ENCODE data around the gene SLC37A1. TPM values are rescaled to one million over a fixed set of nuclear protein-coding genes. Genes with fewer than 3 reads are reported as not detected.

The SLC37A1 gene
- total and polyA plus RNA-seq, 2 of the 13 experiments (the other 11 are each of a cell fraction or from before 2014, with no cell fraction given): 0.22 to 0.40 TPM

DNA sequence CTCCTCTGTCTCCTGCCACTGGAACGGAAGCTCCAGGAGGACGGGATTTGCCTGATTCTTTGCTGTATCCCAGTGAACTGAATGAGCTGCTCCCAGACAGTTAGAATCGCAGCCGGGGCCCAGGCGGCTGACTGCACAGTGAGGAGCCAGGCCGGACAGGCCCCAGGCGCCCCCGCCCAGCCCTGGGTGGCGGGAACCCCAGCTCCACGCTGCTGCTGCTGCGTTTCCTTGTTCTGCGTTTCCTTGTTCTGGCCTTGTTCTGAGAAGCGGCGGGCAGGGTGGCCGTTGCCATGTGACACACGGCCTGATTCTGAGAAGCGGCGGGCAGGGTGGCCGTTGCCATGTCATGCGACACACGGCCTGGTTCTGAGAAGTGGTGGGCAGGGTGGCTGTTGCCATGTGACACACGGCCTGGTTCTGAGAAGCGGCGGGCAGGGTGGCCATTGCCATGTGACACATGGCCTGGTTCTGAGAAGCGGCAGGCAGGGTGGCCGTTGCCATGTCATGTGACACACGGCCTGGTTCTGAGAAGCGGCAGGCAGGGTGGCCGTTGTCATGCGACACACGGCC is 56.2 kb downstream of the SLC37A1 start:
- Histone ChIP-seq H3K27me3 (ENCODE audit: control insufficient read depth in 1 of 2, insufficient read depth in 2 of 2, low read length in 2 of 2) (peaks cover 2 to 7% of the 10 kb centered on the region in 2 experiments; a peak in 3 of 5 replicates), H3K27ac (ENCODE audit: extremely low read length, insufficient read depth, low read length) (no peak overlapping the region), H3K4me2 (ENCODE audit: low read depth, low read length) (no peak overlapping the region), H3K4me3 (replicated peaks in 1 of 3; ENCODE audit: insufficient read depth in 1 of 3, low read depth in 2 of 3, low read length in 3 of 3) (no peak overlapping the region), H3K79me2 (ENCODE audit: insufficient read depth, low read length) (no peaks in the 10 kb centered on the region), H3K9me3 (ENCODE audit: low read length) (no peaks in the 10 kb centered on the region), H3K36me3 (replicated peaks in 1 of 2; ENCODE audit: control insufficient read depth in 1 of 2, insufficient read depth in 2 of 2, low read length in 2 of 2) (no peaks in the 10 kb centered on the region), H4K20me1 (ENCODE audit: insufficient read depth, low read length) (no peaks in the 10 kb centered on the region), H2AFZ (ENCODE audit: low read length) (no peak overlapping the region), H3K4me1 (ENCODE audit: insufficient read depth, low read length) (no peaks in the 10 kb centered on the region), H3K9ac (ENCODE audit: insufficient read depth, low read depth, low read length) (no peak overlapping the region)
- DNase-seq (ENCODE audit: low spot score): no peak
- TF ChIP-seq, protein P1, sequence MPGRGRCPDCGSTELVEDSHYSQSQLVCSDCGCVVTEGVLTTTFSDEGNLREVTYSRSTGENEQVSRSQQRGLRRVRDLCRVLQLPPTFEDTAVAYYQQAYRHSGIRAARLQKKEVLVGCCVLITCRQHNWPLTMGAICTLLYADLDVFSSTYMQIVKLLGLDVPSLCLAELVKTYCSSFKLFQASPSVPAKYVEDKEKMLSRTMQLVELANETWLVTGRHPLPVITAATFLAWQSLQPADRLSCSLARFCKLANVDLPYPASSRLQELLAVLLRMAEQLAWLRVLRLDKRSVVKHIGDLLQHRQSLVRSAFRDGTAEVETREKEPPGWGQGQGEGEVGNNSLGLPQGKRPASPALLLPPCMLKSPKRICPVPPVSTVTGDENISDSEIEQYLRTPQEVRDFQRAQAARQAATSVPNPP (CRISPR knock-in tag; IDR thresholded peaks at IDR 0.05): no peak
- in situ Hi-C loops (cut with HindIII; ENCODE audit: extremely low pct_ligation_motif_present, low pct_unique_long_range_greater_than_20kb) (no loop called here), intact Hi-C loops (cut with micrococcal nuclease; ENCODE audit: unreplicated experiment) (loop anchor here (5.0 kb wide), 1 partner anchor 43 kb away; no protein-coding TSS in a partner anchor)
- no peak for ATAC-seq
- BruUV-seq (replicated peaks): no TSS peak
- CTCF ChIA-PET (ENCODE audit: low intra/inter-chr PET ratio, low total read pairs): no interaction called here
- FAIRE-seq: no peak
- POLR2A ChIA-PET: no interaction called here
- WGBS (ENCODE audit: low lambda C conversion rate): 55% methylated on average over 16 of the region's 31 CpGs

DNA sequence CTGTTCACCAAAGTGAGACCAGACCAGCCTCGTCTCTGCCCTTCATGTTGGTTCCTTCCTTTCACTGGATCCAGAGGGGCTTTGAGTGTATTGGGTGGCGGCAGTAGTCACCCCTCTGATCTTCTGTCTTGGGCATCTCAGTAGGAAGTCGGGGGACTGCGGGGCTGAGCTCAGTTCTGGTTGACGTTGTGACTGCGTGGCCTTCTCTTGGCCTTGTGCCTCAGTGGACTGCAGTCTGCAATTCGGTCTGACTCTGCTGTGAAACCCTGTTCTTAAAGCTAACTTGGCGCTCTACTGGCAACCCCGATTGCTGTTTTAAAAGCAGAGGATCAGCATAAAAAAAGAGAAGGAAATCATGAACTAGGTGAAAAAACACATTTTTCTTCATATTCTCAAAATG is 56.7 kb downstream of the SLC37A1 start:
- DNase-seq (ENCODE audit: low spot score): no peak
- H3K27me3 ChIP-seq (ENCODE audit: control insufficient read depth in 1 of 2, insufficient read depth in 2 of 2, low read length in 2 of 2): peaks cover 2 to 7% of the 10 kb centered on the region in 2 experiments; a peak in 3 of 5 replicates
- H3K27ac ChIP-seq (ENCODE audit: extremely low read length, insufficient read depth, low read length): no peak overlapping the region
- no peak overlapping the region for H3K9ac ChIP-seq (ENCODE audit: insufficient read depth, low read depth, low read length)
- H3K4me2 ChIP-seq (ENCODE audit: low read depth, low read length): no peak overlapping the region
- no peak overlapping the region for H2AFZ ChIP-seq (ENCODE audit: low read length)
- H3K4me3 ChIP-seq (replicated peaks in 1 of 3; ENCODE audit: insufficient read depth in 1 of 3, low read depth in 2 of 3, low read length in 3 of 3): no peak overlapping the region
- ChIA-PET CTCF (ENCODE audit: low intra/inter-chr PET ratio, low total read pairs) (no interaction called here), POLR2A (no interaction called here)
- WGBS (ENCODE audit: low lambda C conversion rate): 45% methylated on average over 8 of the region's 9 CpGs
- in situ Hi-C loops (cut with HindIII; ENCODE audit: extremely low pct_ligation_motif_present, low pct_unique_long_range_greater_than_20kb) (no loop called here), intact Hi-C loops (cut with micrococcal nuclease; ENCODE audit: unreplicated experiment) (loop anchor here (5.0 kb wide), 1 partner anchor 43 kb away; no protein-coding TSS in a partner anchor)
- FAIRE-seq: no peak
- TF ChIP-seq ZNF569 (CRISPR knock-in tag; IDR thresholded peaks at IDR 0.05; ENCODE audit: borderline replicate concordance) (no peak), ZFP36L1 (CRISPR knock-in tag; IDR thresholded peaks at IDR 0.05) (no peak), HDAC2 (CRISPR knock-in tag; IDR thresholded peaks at IDR 0.05) (no peak), ZNF570 (CRISPR knock-in tag; IDR thresholded peaks at IDR 0.05; ENCODE audit: borderline replicate concordance) (no peak), ZNF432 (CRISPR knock-in tag; IDR thresholded peaks at IDR 0.05; ENCODE audit: borderline replicate concordance) (no peak), GABPB1 (CRISPR knock-in tag; IDR thresholded peaks at IDR 0.05) (no peak), SIX1 (CRISPR knock-in tag; IDR thresholded peaks at IDR 0.05; ENCODE audit: borderline replicate concordance) (no peak), ZSCAN22 (CRISPR knock-in tag; IDR thresholded peaks at IDR 0.05) (no peak), RORA (CRISPR knock-in tag; IDR thresholded peaks at IDR 0.05) (no peak), CENPX (CRISPR knock-in tag; IDR thresholded peaks at IDR 0.05) (no peak), ARNT2 (CRISPR knock-in tag; IDR thresholded peaks at IDR 0.05; ENCODE audit: low read depth) (no peak), ZNF7 (CRISPR knock-in tag; IDR thresholded peaks at IDR 0.05) (no peak), KLF9 (CRISPR knock-in tag; IDR thresholded peaks at IDR 0.05; ENCODE audit: low read depth) (no peak)
- no TSS peak for BruUV-seq (replicated peaks)
- no peaks in the 10 kb centered on the region for H3K79me2 ChIP-seq (ENCODE audit: insufficient read depth, low read length)
- no peaks in the 10 kb centered on the region for H3K4me1 ChIP-seq (ENCODE audit: insufficient read depth, low read length)
- no peak for ATAC-seq
- no peaks in the 10 kb centered on the region for H4K20me1 ChIP-seq (ENCODE audit: insufficient read depth, low read length)
- H3K36me3 ChIP-seq (replicated peaks in 1 of 2; ENCODE audit: control insufficient read depth in 1 of 2, insufficient read depth in 2 of 2, low read length in 2 of 2): no peaks in the 10 kb centered on the region
- H3K9me3 ChIP-seq (ENCODE audit: low read length): no peaks in the 10 kb centered on the region

Data from HepG2 (cell line).